D721Med (cell line): Measurements from ENCODE around the gene HCFC1R1.

Source experiments
- DNase-seq: peaks from one replicate; pipeline ENCODE4 v3.0.0; 2011; ENCODE audit warnings: low spot score; ENCODE audit not compliant: insufficient read length
- FAIRE-seq: peaks from 2 replicates; lab custom pipeline; 2011; peaks lifted over from hg19 to GRCh38; lab: Jason Lieb, UNC
- CTCF ChIP-seq: IDR thresholded peaks from 2 replicates; pipeline ENCODE4 v1.5.1; 2012; ENCODE audit warnings: mild to moderate bottlenecking, control low read depth; ENCODE audit not compliant: insufficient read depth; ENCODE audit errors: missing control alignments

Gene HCFC1R1

GRCh38 chr16:2974319-2975056 lies 49.3 kb downstream of the HCFC1R1 start:
- FAIRE-seq, result no peak
- TF ChIP-seq CTCF, result no peak
- no peak for DNase-seq

GRCh38 chr16:2973605-2974318 lies 50.0 kb downstream of the HCFC1R1 start:
- DNase-seq, result no peak
- TF ChIP-seq CTCF, result no peak
- FAIRE-seq, result no peak

GRCh38 chr16:2973093-2973492 lies 50.6 kb downstream of the HCFC1R1 start:
- FAIRE-seq, result no peak
- no peak for DNase-seq
- no peak for TF ChIP-seq CTCF
